HepG2 (cell line): ENCODE measurements around the gene MYH9. TPM values are rescaled to one million over a fixed set of nuclear protein-coding genes. Genes with fewer than 3 reads are reported as not detected.

ENCODE experiments used
- KLF15 ChIP-seq: sonication (generic); formaldehyde crosslinking; IDR thresholded peaks from 2 replicates; pipeline ENCODE4 v1.8.1; 2023; ENCODE audit warnings: borderline replicate concordance, mild to moderate bottlenecking, inconsistent platforms, missing genetic modification reagents, mixed read lengths
- MEF2D ChIP-seq: sonication (generic); formaldehyde crosslinking; IDR thresholded peaks from 2 replicates; pipeline ENCODE4 v1.5.1; 2020; ENCODE audit warnings: mild to moderate bottlenecking, missing genetic modification reagents
- PHF8 ChIP-seq: sonication (generic); formaldehyde crosslinking; IDR thresholded peaks from 2 replicates; pipeline ENCODE4 v1.5.0; 2020; ENCODE audit warnings: missing genetic modification reagents
- RXRB ChIP-seq: IDR thresholded peaks from 2 replicates; pipeline ENCODE4 v1.6.1; 2016; ENCODE audit warnings: borderline replicate concordance, missing genetic modification reagents, missing compliant biosample characterization
- SALL1 ChIP-seq: sonication (generic); formaldehyde crosslinking; IDR thresholded peaks from 2 replicates; pipeline ENCODE4 v1.8.0; 2022; ENCODE audit warnings: mild to moderate bottlenecking, missing genetic modification reagents
- SIN3A ChIP-seq: IDR thresholded peaks from 2 replicates; pipeline ENCODE4 v1.6.1; 2011; ENCODE audit warnings: low read depth, mild to moderate bottlenecking, control low read depth, low read length, borderline replicate concordance
- SP2 ChIP-seq: sonication (generic); formaldehyde crosslinking; IDR thresholded peaks from 2 replicates; pipeline ENCODE4 v1.5.1; 2020; ENCODE audit warnings: mild to moderate bottlenecking, missing genetic modification reagents
- TBX3 ChIP-seq: fragments of 450-650 bp; IDR thresholded peaks from 2 replicates; pipeline ENCODE4 v1.6.1; 2017; ENCODE audit warnings: antibody characterized with exemption, mild to moderate bottlenecking, inconsistent platforms, borderline replicate concordance
- TFDP2 ChIP-seq: sonication (generic); formaldehyde crosslinking; IDR thresholded peaks from 2 replicates; pipeline ENCODE4 v1.4.0; 2020; ENCODE audit warnings: missing genetic modification reagents
- ZNF232 ChIP-seq: sonication (generic); formaldehyde crosslinking; IDR thresholded peaks from 2 replicates; pipeline ENCODE4 v1.4.0; 2020; ENCODE audit warnings: missing genetic modification reagents, borderline replicate concordance
- ZSCAN9 ChIP-seq: IDR thresholded peaks from 2 replicates; pipeline ENCODE4 v1.6.1; 2016; ENCODE audit warnings: borderline replicate concordance
- polyA plus RNA-seq, 8 experiments: library from polyadenylated mRNA; depleted of rRNA in 3 of 8; stranded (reverse) in 7 of 8; unstranded in 1 of 8; fragments of >200 nt; fragmentation: Illumina TruSeq in 4 of 8; extraction: Trizol in 4 of 8; gene quantifications; 2 replicates each; pipeline versions ENCODE4 v1.2.1 to v1.2.3, GENCODE V29; 2011 to 2016; ENCODE audit warnings: low read depth in 4 of 8, missing spikeins in 1 of 8, mixed read lengths in 1 of 8; ENCODE audit not compliant: insufficient read depth in 1 of 8
- total RNA-seq, 5 experiments: library from RNA; depleted of rRNA; stranded (reverse); fragments of >200 nt; fragmentation: Illumina TruSeq; extraction: Trizol; gene quantifications; 2 replicates each; pipeline ENCODE4 v1.2.3, GENCODE V29; 2016; ENCODE audit warnings: low read depth in 1 of 5
- TF ChIP-seq, protein P1 (sequence below): sonication (generic); IDR thresholded peaks from 2 replicates; pipeline ENCODE4 v1.6.1; 2016; ENCODE audit warnings: low read depth, borderline replicate concordance
- TF ChIP-seq, protein P2 (sequence below): sonication (generic); formaldehyde crosslinking; conservative IDR thresholded peaks from 2 replicates; pipeline ENCODE4 v1.4.0; 2020; ENCODE audit warnings: missing genetic modification reagents
- TF ChIP-seq, protein P3 (sequence below): sonication (generic); formaldehyde crosslinking; IDR thresholded peaks from 2 replicates; pipeline ENCODE4 v1.5.0; 2020; ENCODE audit warnings: missing genetic modification reagents, mild to moderate bottlenecking, borderline replicate concordance
- TF ChIP-seq, protein P4 (sequence below): sonication (generic); formaldehyde crosslinking; IDR thresholded peaks from 2 replicates; pipeline ENCODE4 v1.5.0; 2020; ENCODE audit warnings: mild to moderate bottlenecking, missing genetic modification reagents, borderline replicate concordance
- TF ChIP-seq, protein P5 (sequence below): sonication (generic); formaldehyde crosslinking; IDR thresholded peaks from 2 replicates; pipeline ENCODE4 v1.5.1; 2020; ENCODE audit warnings: mild to moderate bottlenecking, moderate library complexity, missing genetic modification reagents

MYH9 gene
- total and polyA plus RNA-seq, 2 of the 13 experiments (the other 11 are each of a cell fraction or from before 2014, with no cell fraction given) = 50.7 to 98.5 TPM

- TF ChIP-seq RXRB (CRISPR knock-in tag) (peak; percentile 19), TFDP2 (CRISPR knock-in tag) (peak; percentile 78), ZSCAN9 (peak; percentile 58; the same call in 1 of the 2 replicates), SALL1 (CRISPR knock-in tag) (peak; percentile 56), PHF8 (CRISPR knock-in tag) (0 out of 2 replicates have a peak, but pooled peaks have one; percentile 42), MEF2D (CRISPR knock-in tag) (peak; percentile 32; the same call in 1 of the 2 replicates), KLF15 (peak; percentile 58; the same call in 1 of the 2 replicates), SP2 (CRISPR knock-in tag) (peak; percentile 98), TBX3 (peak; percentile 64; the same call in 1 of the 2 replicates), SIN3A (peak; percentile 67; the same call in 1 of the 2 replicates), ZNF232 (CRISPR knock-in tag) (0 out of 2 replicates have a peak, but pooled peaks have one; percentile 18)
- TF ChIP-seq, protein P1, sequence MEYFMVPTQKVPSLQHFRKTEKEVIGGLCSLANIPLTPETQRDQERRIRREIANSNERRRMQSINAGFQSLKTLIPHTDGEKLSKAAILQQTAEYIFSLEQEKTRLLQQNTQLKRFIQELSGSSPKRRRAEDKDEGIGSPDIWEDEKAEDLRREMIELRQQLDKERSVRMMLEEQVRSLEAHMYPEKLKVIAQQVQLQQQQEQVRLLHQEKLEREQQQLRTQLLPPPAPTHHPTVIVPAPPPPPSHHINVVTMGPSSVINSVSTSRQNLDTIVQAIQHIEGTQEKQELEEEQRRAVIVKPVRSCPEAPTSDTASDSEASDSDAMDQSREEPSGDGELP = peak; percentile 66; the same call in 1 of the 2 replicates
- TF ChIP-seq, protein P2, sequence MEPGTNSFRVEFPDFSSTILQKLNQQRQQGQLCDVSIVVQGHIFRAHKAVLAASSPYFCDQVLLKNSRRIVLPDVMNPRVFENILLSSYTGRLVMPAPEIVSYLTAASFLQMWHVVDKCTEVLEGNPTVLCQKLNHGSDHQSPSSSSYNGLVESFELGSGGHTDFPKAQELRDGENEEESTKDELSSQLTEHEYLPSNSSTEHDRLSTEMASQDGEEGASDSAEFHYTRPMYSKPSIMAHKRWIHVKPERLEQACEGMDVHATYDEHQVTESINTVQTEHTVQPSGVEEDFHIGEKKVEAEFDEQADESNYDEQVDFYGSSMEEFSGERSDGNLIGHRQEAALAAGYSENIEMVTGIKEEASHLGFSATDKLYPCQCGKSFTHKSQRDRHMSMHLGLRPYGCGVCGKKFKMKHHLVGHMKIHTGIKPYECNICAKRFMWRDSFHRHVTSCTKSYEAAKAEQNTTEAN (CRISPR knock-in tag) = peak; percentile 22; the same call in 1 of the 2 replicates
- TF ChIP-seq, protein P3, sequence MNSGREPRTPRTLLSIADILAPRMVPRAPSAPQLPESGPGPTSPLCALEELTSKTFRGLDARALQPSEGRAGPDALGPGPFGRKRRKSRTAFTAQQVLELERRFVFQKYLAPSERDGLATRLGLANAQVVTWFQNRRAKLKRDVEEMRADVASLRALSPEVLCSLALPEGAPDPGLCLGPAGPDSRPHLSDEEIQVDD = no peak
- TF ChIP-seq, protein P4, sequence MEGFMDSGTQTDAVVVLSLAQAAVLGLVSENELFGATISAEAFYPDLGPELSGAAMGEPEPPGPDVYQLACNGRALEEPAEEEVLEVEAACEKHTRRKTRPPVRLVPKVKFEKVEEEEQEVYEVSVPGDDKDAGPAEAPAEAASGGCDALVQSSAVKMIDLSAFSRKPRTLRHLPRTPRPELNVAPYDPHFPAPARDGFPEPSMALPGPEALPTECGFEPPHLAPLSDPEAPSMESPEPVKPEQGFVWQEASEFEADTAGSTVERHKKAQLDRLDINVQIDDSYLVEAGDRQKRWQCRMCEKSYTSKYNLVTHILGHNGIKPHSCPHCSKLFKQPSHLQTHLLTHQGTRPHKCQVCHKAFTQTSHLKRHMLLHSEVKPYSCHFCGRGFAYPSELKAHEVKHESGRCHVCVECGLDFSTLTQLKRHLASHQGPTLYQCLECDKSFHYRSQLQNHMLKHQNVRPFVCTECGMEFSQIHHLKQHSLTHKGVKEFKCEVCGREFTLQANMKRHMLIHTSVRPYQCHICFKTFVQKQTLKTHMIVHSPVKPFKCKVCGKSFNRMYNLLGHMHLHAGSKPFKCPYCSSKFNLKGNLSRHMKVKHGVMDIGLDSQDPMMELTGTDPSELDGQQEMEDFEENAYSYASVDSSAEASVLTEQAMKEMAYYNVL = no peak
- TF ChIP-seq, protein P5, sequence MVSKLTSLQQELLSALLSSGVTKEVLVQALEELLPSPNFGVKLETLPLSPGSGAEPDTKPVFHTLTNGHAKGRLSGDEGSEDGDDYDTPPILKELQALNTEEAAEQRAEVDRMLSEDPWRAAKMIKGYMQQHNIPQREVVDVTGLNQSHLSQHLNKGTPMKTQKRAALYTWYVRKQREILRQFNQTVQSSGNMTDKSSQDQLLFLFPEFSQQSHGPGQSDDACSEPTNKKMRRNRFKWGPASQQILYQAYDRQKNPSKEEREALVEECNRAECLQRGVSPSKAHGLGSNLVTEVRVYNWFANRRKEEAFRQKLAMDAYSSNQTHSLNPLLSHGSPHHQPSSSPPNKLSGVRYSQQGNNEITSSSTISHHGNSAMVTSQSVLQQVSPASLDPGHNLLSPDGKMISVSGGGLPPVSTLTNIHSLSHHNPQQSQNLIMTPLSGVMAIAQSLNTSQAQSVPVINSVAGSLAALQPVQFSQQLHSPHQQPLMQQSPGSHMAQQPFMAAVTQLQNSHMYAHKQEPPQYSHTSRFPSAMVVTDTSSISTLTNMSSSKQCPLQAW (CRISPR knock-in tag) = peak; percentile 74
Measured at GRCh38 chr22:36387959-36388726, at the start of gene MYH9 (continued).
